Fibroblast of pulmonary artery (primary cell): Measurements from ENCODE around the gene DAZ1.
"Not testable (repeated sequence)": the region's sequence is repeated elsewhere in the genome, so short reads cannot be mapped to it uniquely, and the experiment has no call there.

Source experiments
- DNase-seq: peaks from one replicate; pipeline ENCODE4 v3.0.0-alpha.2; 2010; ENCODE audit warnings: low read depth
- H3K4me3 ChIP-seq: replicated peaks from 2 replicates; pipeline ENCODE4 v1.5.1; 2011; ENCODE audit warnings: low read depth, mild to moderate bottlenecking, control low read depth, low read length, moderate library complexity

The DAZ1 gene, protein sequence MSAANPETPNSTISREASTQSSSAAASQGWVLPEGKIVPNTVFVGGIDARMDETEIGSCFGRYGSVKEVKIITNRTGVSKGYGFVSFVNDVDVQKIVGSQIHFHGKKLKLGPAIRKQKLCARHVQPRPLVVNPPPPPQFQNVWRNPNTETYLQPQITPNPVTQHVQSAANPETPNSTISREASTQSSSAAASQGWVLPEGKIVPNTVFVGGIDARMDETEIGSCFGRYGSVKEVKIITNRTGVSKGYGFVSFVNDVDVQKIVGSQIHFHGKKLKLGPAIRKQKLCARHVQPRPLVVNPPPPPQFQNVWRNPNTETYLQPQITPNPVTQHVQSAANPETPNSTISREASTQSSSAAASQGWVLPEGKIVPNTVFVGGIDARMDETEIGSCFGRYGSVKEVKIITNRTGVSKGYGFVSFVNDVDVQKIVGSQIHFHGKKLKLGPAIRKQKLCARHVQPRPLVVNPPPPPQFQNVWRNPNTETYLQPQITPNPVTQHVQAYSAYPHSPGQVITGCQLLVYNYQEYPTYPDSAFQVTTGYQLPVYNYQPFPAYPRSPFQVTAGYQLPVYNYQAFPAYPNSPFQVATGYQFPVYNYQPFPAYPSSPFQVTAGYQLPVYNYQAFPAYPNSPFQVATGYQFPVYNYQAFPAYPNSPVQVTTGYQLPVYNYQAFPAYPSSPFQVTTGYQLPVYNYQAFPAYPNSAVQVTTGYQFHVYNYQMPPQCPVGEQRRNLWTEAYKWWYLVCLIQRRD

GRCh38 chrY:23198908-23199307, at the start of gene DAZ1:
Gene DAZ1 (minus strand): TSS chrY:23199008. CDS start chrY:23198800, 208 bp downstream.
- not testable (repeated sequence) for DNase-seq, H3K4me3 ChIP-seq

- H3K4me3 ChIP-seq, DNase-seq: not testable (repeated sequence)
Measured at GRCh38 chrY:23219233-23219632, 20.4 kb upstream of the DAZ1 start, which contains the start of gene DAZ2. Gene DAZ2 (plus strand): TSS chrY:23219533. CDS start chrY:23219741, 208 bp downstream.

GRCh38 chrY:23210681-23211080, 11.9 kb upstream of the DAZ1 start:
- H3K4me3 ChIP-seq, DNase-seq: not testable (repeated sequence)

DNA sequence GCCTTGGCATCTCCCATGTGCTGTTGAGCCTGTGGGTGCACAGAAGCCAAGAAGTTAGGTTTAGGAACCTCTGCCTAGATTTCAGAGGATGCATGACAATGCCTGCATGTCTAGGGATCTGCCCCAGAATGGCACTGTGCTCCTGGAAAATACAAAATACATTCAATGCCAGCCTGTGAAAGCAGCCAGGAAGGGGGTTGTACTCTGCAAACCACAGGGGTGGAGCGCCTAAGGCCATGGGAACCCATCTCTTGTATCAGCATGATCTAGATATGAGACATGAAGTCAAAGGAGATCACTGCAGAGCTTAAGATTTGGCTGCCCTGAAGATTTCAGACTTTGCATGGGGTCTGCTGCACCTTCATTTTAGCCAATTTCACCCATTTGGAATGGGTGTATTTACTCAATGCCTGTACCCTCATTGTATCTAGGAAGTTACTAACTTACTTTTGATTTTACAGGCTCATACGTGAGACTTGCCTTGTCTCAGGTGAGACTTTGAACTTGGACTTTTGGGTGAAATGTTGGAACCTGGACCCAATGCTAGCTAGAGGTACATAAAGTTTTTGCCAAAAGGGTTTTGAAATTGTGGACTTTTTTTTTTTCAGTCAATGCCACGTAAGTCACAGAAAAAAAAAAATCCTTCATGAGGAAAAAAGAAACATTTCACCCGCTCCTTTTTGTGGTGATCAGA, 11.1 kb upstream of the DAZ1 start:
- not testable (repeated sequence) for DNase-seq, H3K4me3 ChIP-seq

DNA sequence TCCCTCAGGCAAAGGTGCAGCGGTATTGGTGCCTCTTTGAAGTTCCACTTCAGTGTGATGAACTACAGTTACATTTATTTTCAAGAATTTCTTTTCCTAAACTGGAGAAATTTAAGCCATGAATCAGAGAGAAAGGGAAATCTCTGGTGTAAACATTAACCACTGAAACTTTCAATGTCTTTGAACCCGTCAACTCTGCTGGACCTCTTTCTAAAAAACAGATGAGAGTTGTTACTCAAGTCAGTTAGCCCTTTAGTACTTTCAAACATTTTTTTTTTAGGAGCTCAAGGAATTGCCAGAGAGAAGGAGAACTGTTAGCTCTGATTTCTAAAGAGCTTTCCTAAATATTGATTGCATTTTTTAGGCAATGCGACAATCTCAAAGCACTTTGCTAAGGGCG, 8.6 kb upstream of the DAZ1 start:
- not testable (repeated sequence) for DNase-seq, H3K4me3 ChIP-seq
